ENCODE data around the gene ANKRD33B.
"Not testable (repeated sequence)": the region's sequence is repeated elsewhere in the genome, so short reads cannot be mapped to it uniquely, and the experiment has no call there.

The ANKRD33B gene

DNA sequence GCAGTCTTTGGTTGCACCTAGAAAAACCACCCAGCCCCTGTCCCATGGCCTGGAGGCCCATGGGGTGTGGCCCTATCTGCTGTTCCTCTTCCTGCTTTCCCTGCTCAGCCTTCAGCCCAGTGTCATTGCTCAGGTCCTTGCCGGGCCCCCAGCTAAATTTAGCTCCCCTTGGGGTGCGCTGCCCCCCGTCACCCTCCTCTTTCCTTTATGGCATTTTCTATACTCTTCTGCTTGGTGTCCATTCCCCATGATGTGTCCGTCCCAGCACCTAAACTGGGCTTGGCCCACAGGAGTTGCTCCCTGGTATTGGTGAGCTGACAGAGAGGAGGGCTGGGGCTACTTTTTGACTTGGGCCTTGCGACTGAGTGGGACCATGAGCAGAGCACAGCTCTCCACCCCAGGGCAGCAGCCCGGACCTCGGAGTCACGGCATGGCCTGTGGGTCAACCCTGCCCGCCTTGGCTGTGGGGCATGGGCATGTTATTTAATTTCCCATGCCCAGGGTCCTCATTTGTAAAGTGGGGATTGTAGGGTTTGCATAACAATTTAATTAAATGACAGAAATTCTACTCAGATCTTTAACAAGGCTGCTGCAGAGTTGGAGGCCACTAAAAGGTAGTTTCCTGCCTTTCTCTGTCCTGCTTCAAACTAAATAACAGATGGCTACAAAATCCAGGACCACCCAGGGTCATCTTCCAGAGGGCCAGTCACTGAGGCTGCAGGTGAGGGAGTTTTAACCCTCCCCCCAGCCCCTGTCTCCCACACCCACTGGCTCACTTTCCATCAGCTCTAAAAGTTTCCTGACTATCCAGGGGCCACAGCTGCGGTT is 99.0 kb downstream of the ANKRD33B start:
- Histone ChIP-seq H3K36me3 (ENCODE audit: control insufficient read depth, insufficient read depth, low read length) (no peaks in the 10 kb centered on the region), H3K27ac (ENCODE audit: low read depth, low read length, severe bottlenecking) (no peak overlapping the region), H3K9me3 (ENCODE audit: control insufficient read depth, low read length) (no peaks in the 10 kb centered on the region), H3K4me3 (ENCODE audit: extremely low read depth, insufficient read depth, low read length, poor library complexity, severe bottlenecking) (no peak overlapping the region), H3K4me1 (ENCODE audit: control insufficient read depth, insufficient read depth, low read length, poor library complexity, severe bottlenecking) (no peaks in the 10 kb centered on the region)
- WGBS, 2 experiments (ENCODE audit: insufficient coverage in 2 of 2) = 89 to 94% methylated on average over 6 to 9 of the region's 10 CpGs

DNA sequence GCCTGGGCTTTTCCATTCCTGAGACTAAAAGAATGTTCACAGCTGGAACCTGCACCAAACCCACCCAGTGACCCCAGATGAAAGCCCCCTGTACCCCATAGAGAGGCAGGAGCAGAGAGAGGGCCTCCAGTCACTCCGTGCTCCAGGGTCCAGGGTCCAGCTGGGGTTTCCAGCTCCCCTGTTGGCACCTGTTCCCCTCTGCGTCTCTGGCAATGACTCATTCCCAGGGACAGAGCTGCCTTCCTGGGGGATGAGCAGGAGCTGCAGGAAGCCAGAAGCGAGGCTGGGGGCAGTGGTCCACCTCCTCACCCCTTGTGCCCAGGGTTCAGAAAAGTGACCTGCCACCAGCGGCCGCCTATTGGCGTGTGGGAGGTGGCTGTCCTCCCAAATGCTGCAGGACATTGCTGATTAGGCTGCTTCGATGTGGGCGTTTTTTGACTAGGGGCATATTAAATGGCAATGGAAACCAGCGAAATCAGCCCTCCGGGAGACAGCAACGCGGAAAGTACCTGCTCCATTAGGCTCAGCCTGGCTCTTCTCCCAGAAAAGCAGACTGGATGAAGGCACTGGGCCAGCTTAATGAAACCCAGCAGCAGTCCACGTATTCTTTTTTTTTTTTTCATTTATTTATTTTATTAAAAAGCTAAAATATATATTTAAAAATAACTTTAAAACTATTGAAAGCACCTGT is 99.8 kb downstream of the ANKRD33B start:
- Histone ChIP-seq H3K27ac (ENCODE audit: low read depth, low read length, severe bottlenecking) (no peak overlapping the region), H3K9me3 (ENCODE audit: control insufficient read depth, low read length) (no peaks in the 10 kb centered on the region), H3K36me3 (ENCODE audit: control insufficient read depth, insufficient read depth, low read length) (no peaks in the 10 kb centered on the region), H3K4me1 (ENCODE audit: control insufficient read depth, insufficient read depth, low read length, poor library complexity, severe bottlenecking) (no peaks in the 10 kb centered on the region), H3K4me3 (ENCODE audit: extremely low read depth, insufficient read depth, low read length, poor library complexity, severe bottlenecking) (no peak overlapping the region)
- 75 to 78% methylated on average over 12 of the region's 13 CpGs for WGBS, 2 experiments (ENCODE audit: insufficient coverage in 2 of 2)

DNA sequence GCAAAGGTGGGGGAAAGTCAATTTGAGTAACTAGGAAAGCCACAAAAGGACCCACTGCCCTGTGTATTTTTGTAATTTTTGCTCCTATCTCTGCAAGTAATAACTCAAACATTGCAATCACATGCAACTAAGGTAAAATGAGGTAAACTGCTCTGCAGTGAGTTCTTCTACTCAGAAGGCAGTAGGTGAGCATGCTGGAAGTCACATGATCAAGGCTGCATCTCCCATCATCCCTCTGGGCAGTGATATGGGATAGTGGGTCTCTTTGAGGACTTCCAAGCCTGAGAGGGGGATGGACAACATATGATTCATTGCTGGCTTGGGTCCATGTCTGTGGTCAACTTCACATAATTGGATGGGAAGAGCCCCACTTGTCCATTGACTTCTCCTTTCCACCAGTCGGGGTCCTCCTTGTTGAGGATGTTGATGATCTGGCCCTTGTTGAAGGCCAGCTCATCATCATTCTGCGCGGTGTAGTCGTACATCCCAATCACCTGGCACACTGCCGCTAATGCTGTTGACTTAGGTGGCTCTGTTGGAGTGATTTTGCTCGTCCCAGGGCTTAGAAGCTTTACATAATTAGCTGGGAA is 100.4 kb downstream of the ANKRD33B start:
- not testable (repeated sequence) for H3K4me3 ChIP-seq (ENCODE audit: extremely low read depth, insufficient read depth, low read length, poor library complexity, severe bottlenecking)

DNA sequence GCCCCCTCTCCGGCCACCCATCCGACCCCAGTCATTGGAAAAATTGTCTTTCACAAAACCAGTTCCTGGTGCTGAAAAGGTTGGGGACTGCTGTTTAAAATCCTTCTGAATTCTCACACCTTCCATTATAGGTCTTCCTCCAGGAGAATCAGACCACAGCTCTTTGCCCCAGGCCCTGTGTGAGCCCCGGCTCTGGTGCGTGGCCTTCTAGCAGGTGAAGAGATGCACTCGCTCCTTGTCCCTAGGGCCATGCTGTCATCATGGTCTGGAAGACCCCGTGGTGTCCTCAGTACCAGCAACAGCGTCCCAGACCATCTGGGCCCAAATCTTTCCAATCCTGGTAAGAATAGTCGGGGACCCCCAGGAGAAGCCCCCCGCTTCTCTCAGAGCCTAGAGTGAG is 101.9 kb downstream of the ANKRD33B start:
- WGBS, 2 experiments (ENCODE audit: insufficient coverage in 2 of 2) = 92 to 96% methylated on average over 6 to 8 of the region's 9 CpGs
- H3K4me1 ChIP-seq (ENCODE audit: control insufficient read depth, insufficient read depth, low read length, poor library complexity, severe bottlenecking) = no peaks in the 10 kb centered on the region
- H3K4me3 ChIP-seq (ENCODE audit: extremely low read depth, insufficient read depth, low read length, poor library complexity, severe bottlenecking) = no peak overlapping the region
- no peaks in the 10 kb centered on the region for H3K36me3 ChIP-seq (ENCODE audit: control insufficient read depth, insufficient read depth, low read length)
- no peaks in the 10 kb centered on the region for H3K9me3 ChIP-seq (ENCODE audit: control insufficient read depth, low read length)
- H3K27ac ChIP-seq (ENCODE audit: low read depth, low read length, severe bottlenecking) = no peak overlapping the region

More for the DNA sequence above, 100.4 kb downstream of the ANKRD33B start:
- 96 to 97% methylated on average over 3 to 5 of the region's 6 CpGs for WGBS, 2 experiments (ENCODE audit: insufficient coverage in 2 of 2)
- H3K27ac ChIP-seq (ENCODE audit: low read depth, low read length, severe bottlenecking); H3K4me1 ChIP-seq (ENCODE audit: control insufficient read depth, insufficient read depth, low read length, poor library complexity, severe bottlenecking); H3K36me3 ChIP-seq (ENCODE audit: control insufficient read depth, insufficient read depth, low read length); H3K9me3 ChIP-seq (ENCODE audit: control insufficient read depth, low read length): not testable (repeated sequence)

DNA sequence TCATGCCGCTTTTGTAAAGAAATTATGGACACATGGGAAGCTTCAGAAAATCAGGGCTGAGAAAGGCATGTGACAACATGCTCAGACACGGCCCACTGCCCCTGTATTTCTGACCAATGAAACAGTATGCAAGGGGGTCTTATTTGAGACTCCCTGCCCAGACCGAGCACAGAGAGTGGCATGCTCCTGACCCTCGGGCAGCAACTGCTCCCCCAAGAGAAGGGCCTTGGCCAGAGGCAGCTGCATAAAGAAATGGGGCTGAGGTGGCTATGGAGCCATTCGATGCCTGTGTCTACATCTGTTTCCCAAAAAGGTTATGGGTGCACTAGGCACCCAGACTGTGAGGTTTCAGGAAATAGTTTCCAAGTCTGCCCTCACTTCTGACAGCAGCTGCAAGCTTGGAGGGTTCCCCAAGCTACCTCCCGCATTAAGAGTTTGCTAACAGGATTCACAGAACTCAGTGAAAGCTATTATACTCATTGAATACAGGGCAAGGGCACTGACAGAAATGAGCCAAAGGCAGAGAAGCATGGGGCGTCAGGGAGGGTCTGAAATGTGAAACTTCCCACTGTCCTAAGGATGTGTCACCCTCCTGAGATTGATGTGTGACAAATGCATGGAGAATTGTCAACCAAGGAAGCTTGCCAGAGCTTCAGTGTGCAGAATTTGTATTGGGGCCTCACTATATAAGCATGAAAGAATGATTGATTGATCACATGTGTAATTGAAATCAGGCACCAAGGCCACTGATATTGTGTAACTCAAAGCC is 102.8 kb downstream of the ANKRD33B start:
- Histone ChIP-seq H3K4me3 (ENCODE audit: extremely low read depth, insufficient read depth, low read length, poor library complexity, severe bottlenecking) (no peak overlapping the region), H3K4me1 (ENCODE audit: control insufficient read depth, insufficient read depth, low read length, poor library complexity, severe bottlenecking) (no peaks in the 10 kb centered on the region), H3K27ac (ENCODE audit: low read depth, low read length, severe bottlenecking) (no peak overlapping the region), H3K36me3 (ENCODE audit: control insufficient read depth, insufficient read depth, low read length) (no peaks in the 10 kb centered on the region), H3K9me3 (ENCODE audit: control insufficient read depth, low read length) (no peaks in the 10 kb centered on the region)
- 89 to 92% methylated on average over 6 to 7 of the region's 7 CpGs for WGBS, 2 experiments (ENCODE audit: insufficient coverage in 2 of 2)

DNA sequence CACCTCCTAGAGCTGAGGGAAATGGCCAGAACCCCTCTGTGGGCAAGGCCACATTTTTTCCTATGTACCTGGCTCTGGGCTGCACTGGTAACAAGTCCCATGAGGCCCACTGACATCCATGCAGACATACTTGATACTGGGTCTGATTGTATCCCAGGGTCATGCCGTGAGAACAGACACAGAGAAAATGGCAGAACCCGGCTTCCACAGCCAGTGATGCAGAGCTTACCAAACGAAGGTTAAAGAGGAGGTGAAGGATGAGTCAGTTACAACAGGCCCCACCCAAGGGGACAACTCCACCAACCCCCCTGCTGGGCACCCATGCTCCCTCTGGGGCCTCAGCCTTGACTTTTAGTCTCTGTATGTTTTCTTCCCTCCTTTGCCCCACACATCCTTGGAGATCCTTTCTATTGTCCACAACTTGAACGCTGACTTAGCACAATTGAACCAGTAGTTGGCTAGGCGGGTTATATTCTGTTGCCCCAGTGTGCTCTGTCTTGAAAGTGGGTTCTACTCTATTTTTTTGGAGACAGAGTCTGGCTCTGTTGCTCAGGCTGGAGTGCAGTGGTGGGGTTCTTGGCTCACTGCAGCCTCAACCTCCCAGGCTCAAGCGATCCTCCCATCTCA is 103.7 kb downstream of the ANKRD33B start:
- WGBS, 2 experiments (ENCODE audit: insufficient coverage in 2 of 2) = 85 to 92% methylated on average over 5 to 6 of the region's 6 CpGs

DNA sequence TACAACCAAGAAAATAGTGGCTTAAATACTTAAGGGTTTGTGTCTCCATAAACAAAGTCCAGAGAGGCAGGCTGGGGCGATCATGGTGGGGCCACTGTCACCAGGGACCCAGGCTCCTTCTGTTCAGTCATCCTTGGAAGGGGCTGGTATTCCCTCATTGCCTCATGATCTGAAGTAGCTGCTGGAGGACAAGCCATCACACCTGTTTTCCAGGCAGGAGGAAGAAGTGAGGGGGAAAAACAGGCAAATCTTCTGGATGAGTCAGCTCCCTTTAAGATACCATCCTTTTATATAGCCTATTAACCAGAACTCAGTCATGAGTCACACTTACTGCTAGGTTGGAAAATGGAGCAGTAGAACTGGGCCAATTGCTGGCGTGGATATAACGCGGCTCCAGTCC is 104.8 kb downstream of the ANKRD33B start:
- Histone ChIP-seq H3K36me3 (ENCODE audit: control insufficient read depth, insufficient read depth, low read length) (no peaks in the 10 kb centered on the region), H3K27ac (ENCODE audit: low read depth, low read length, severe bottlenecking) (no peak overlapping the region), H3K4me3 (ENCODE audit: extremely low read depth, insufficient read depth, low read length, poor library complexity, severe bottlenecking) (no peak overlapping the region), H3K4me1 (ENCODE audit: control insufficient read depth, insufficient read depth, low read length, poor library complexity, severe bottlenecking) (no peaks in the 10 kb centered on the region), H3K9me3 (ENCODE audit: control insufficient read depth, low read length) (no peaks in the 10 kb centered on the region)
- 100% methylated on average over 3 of the region's 4 CpGs for WGBS, 2 experiments (ENCODE audit: insufficient coverage in 2 of 2)

More for the DNA sequence above, 103.7 kb downstream of the ANKRD33B start:
- Histone ChIP-seq H3K4me1 (ENCODE audit: control insufficient read depth, insufficient read depth, low read length, poor library complexity, severe bottlenecking) (no peaks in the 10 kb centered on the region), H3K9me3 (ENCODE audit: control insufficient read depth, low read length) (no peaks in the 10 kb centered on the region), H3K4me3 (ENCODE audit: extremely low read depth, insufficient read depth, low read length, poor library complexity, severe bottlenecking) (no peak overlapping the region), H3K36me3 (ENCODE audit: control insufficient read depth, insufficient read depth, low read length) (no peaks in the 10 kb centered on the region), H3K27ac (ENCODE audit: low read depth, low read length, severe bottlenecking) (no peak overlapping the region)

DNA sequence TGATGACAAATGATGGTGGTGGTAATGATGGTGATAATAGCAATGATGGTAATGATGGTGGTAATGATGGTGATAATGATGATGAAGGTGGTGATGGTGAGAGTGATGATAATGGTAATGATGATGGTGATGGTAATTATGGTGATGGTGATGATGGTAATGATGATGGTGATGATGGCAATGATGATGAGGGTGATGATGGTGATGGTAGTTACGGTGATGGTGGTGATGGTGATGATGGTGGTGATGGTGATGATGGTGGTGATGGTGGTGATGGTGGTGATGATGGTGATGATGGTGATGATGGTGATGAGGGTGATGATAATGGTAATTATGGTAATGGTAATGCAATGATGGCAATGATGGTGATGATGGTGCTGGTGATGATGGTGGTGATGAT is 106.1 kb downstream of the ANKRD33B start:
- no peaks in the 10 kb centered on the region for H3K9me3 ChIP-seq (ENCODE audit: control insufficient read depth, low read length)
- no peaks in the 10 kb centered on the region for H3K4me1 ChIP-seq (ENCODE audit: control insufficient read depth, insufficient read depth, low read length, poor library complexity, severe bottlenecking)
- WGBS, 2 experiments (ENCODE audit: insufficient coverage in 2 of 2) = 89 to 100% methylated on average over 1 of the region's 1 CpG
- H3K36me3 ChIP-seq (ENCODE audit: control insufficient read depth, insufficient read depth, low read length) = no peaks in the 10 kb centered on the region
- no peak overlapping the region for H3K4me3 ChIP-seq (ENCODE audit: extremely low read depth, insufficient read depth, low read length, poor library complexity, severe bottlenecking)
- no peak overlapping the region for H3K27ac ChIP-seq (ENCODE audit: low read depth, low read length, severe bottlenecking)

DNA sequence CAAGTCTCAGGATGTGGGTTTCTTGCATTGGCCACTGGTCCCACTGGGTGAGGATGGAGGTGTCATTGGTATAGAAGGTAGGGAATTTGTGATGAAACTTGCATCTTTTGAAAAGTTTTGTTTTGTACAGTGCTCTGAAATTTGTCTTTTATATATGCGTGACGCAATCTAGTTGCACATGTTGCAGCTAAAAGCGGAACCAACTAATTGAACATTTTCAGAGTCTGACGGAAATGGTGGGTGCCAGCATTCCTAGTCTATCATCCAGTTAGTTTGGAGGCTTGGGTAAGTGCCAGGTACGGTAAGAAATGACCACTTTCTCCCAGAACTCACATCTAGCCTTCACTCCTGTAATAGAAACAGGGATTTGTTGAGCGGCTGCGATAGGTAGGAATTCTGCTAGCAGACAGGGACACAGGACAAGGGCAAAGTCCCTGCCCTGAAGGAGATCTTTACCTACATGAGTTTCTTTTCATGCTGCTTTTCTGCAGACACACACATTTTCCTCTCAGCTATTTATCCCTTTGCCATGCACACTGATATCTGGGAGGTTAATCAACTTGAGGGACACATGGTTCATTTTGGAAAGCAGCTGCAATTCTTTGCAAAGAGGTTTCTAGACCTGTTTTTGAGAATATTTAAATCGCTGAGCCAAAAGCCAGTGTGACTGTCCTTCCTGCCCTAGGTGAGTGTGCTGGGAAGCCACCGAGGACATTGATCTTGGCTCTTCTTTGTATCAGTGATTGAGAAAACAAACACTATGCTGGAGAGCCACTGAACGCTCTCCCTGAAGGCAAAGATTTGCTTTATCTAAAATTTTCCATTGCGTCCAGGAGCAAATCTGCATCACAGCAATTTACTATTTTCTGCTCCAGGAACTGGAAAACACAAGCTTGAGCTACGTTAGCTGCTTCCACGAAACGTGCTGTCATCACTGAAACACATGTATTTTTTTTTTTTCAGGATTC is 107.5 kb downstream of the ANKRD33B start:
- H3K4me3 ChIP-seq (ENCODE audit: extremely low read depth, insufficient read depth, low read length, poor library complexity, severe bottlenecking) = no peak overlapping the region
- H3K36me3 ChIP-seq (ENCODE audit: control insufficient read depth, insufficient read depth, low read length) = no peaks in the 10 kb centered on the region
- WGBS, 2 experiments (ENCODE audit: insufficient coverage in 2 of 2) = 94 to 95% methylated on average over 10 of the region's 14 CpGs
- no peaks in the 10 kb centered on the region for H3K9me3 ChIP-seq (ENCODE audit: control insufficient read depth, low read length)
- no peak overlapping the region for H3K27ac ChIP-seq (ENCODE audit: low read depth, low read length, severe bottlenecking)
- no peaks in the 10 kb centered on the region for H3K4me1 ChIP-seq (ENCODE audit: control insufficient read depth, insufficient read depth, low read length, poor library complexity, severe bottlenecking)
